H9 (cell line): Measurements from ENCODE around the gene ARSH. TPM values are rescaled to one million over a fixed set of nuclear protein-coding genes. Genes with fewer than 3 reads are reported as not detected.

Experiments used
- DNase-seq: peaks from one replicate; pipeline ENCODE4 v3.0.0-alpha.2; 2017
- H2AFZ ChIP-seq: one replicate; pipeline ENCODE4 v1.6.1; 2013; ENCODE audit warnings: mild to moderate bottlenecking, low read length, control low read depth, moderate library complexity
- H2AK5ac ChIP-seq: 2 replicates; pipeline ENCODE4 v1.6.1; 2013; ENCODE audit warnings: low read length, control low read depth, mixed read lengths; ENCODE audit not compliant: insufficient read length
- H2BK120ac ChIP-seq: one replicate; pipeline ENCODE4 v1.6.1; 2013; ENCODE audit warnings: low read depth, mild to moderate bottlenecking, low read length, control low read depth, inconsistent platforms; ENCODE audit not compliant: poor library complexity, severe bottlenecking
- H2BK12ac ChIP-seq: 2 replicates; pipeline ENCODE4 v1.6.1; 2013; ENCODE audit warnings: low read length, control low read depth, mixed read lengths, low read depth; ENCODE audit not compliant: insufficient read length
- H2BK15ac ChIP-seq: 2 replicates; pipeline ENCODE4 v1.6.1; 2013; ENCODE audit warnings: low read depth, low read length, control low read depth
- H2BK20ac ChIP-seq: one replicate; pipeline ENCODE4 v1.6.1; 2013; ENCODE audit warnings: low read depth, mild to moderate bottlenecking, low read length, control low read depth, inconsistent platforms; ENCODE audit not compliant: poor library complexity, severe bottlenecking
- H2BK5ac ChIP-seq: 2 replicates; pipeline ENCODE4 v1.6.1; 2013; ENCODE audit warnings: low read length, control low read depth, mixed read lengths; ENCODE audit not compliant: insufficient read length
- H3K14ac ChIP-seq: 2 replicates; pipeline ENCODE4 v1.6.1; 2013; ENCODE audit warnings: low read length, control low read depth; ENCODE audit not compliant: insufficient read depth
- H3K18ac ChIP-seq: 2 replicates; pipeline ENCODE4 v1.6.1; 2013; ENCODE audit warnings: low read depth, mild to moderate bottlenecking, mixed read lengths, low read length, control low read depth; ENCODE audit not compliant: insufficient read length
- H3K23ac ChIP-seq: 2 replicates; pipeline ENCODE4 v1.6.1; 2013; ENCODE audit warnings: low read length, control low read depth, mixed read lengths, low read depth; ENCODE audit not compliant: insufficient read length
- H3K23me2 ChIP-seq: 2 replicates; pipeline ENCODE4 v1.6.1; 2013; ENCODE audit warnings: low read depth, mild to moderate bottlenecking, mixed read lengths, low read length, control low read depth; ENCODE audit not compliant: insufficient read length, poor library complexity, severe bottlenecking
- H3K27ac ChIP-seq: 2 replicates; pipeline ENCODE4 v1.5.1; 2013; ENCODE audit warnings: low read length, control low read depth, mixed read lengths, low read depth; ENCODE audit not compliant: insufficient read length
- H3K27me3 ChIP-seq: 2 replicates; pipeline ENCODE4 v1.6.1; 2013; ENCODE audit warnings: low read length, control low read depth, inconsistent platforms; ENCODE audit not compliant: insufficient read depth
- H3K4ac ChIP-seq: 2 replicates; pipeline ENCODE4 v1.6.1; 2013; ENCODE audit warnings: low read depth, mild to moderate bottlenecking, control low read depth, inconsistent platforms, low read length, moderate library complexity
- H3K4me1 ChIP-seq: 2 replicates; pipeline ENCODE4 v1.6.1; 2013; ENCODE audit warnings: low read length, control low read depth, inconsistent platforms; ENCODE audit not compliant: insufficient read depth
- H3K4me2 ChIP-seq: 2 replicates; pipeline ENCODE4 v1.6.1; 2013; ENCODE audit warnings: low read length, control low read depth, mixed read lengths; ENCODE audit not compliant: insufficient read length, insufficient read depth
- H3K56ac ChIP-seq: 2 replicates; pipeline ENCODE4 v1.6.1; 2013; ENCODE audit warnings: low read depth, mild to moderate bottlenecking, mixed read lengths, low read length, control low read depth; ENCODE audit not compliant: insufficient read length
- H3K79me1 ChIP-seq: 2 replicates; pipeline ENCODE4 v1.6.1; 2013; ENCODE audit warnings: low read depth, mild to moderate bottlenecking, moderate library complexity, low read length, control low read depth, inconsistent platforms; ENCODE audit not compliant: insufficient read depth, poor library complexity, severe bottlenecking
- H3K79me2 ChIP-seq: 2 replicates; pipeline ENCODE4 v1.6.1; 2013; ENCODE audit warnings: low read length, control low read depth, inconsistent platforms; ENCODE audit not compliant: insufficient read depth
- H3K9ac ChIP-seq: 2 replicates; pipeline ENCODE4 v1.6.1; 2013; ENCODE audit warnings: low read length, control low read depth, mixed read lengths; ENCODE audit not compliant: insufficient read length; ENCODE audit errors: extremely low read depth
- H3K9me3 ChIP-seq: one replicate; pipeline ENCODE4 v1.6.1; 2013; ENCODE audit warnings: low read depth, low read length, inconsistent platforms; ENCODE audit not compliant: control insufficient read depth
- H3T11ph ChIP-seq: one replicate; pipeline ENCODE4 v1.6.1; 2013; ENCODE audit warnings: mild to moderate bottlenecking, low read length, control low read depth, inconsistent platforms
- H4K20me1 ChIP-seq: one replicate; pipeline ENCODE4 v1.6.1; 2013; ENCODE audit not compliant: control insufficient read depth, insufficient read length, insufficient read depth
- H4K5ac ChIP-seq: 2 replicates; pipeline ENCODE4 v1.6.1; 2013; ENCODE audit warnings: low read depth, mild to moderate bottlenecking, mixed read lengths, low read length, control low read depth; ENCODE audit not compliant: insufficient read length
- H4K8ac ChIP-seq: replicated peaks from 2 replicates; pipeline ENCODE4 v1.6.1; 2013; ENCODE audit warnings: low read length, control low read depth, mixed read lengths, low read depth; ENCODE audit not compliant: insufficient read length
- H4K91ac ChIP-seq: 2 replicates; pipeline ENCODE4 v1.6.1; 2013; ENCODE audit warnings: low read depth, mild to moderate bottlenecking, moderate library complexity, mixed read lengths, low read length, control low read depth; ENCODE audit not compliant: insufficient read length
- H3K27ac Mint-ChIP-seq, 3 experiments: 2 replicates in 2 of 3; 3 replicates in 1 of 3; pipeline ENCODE4 v1.8.0; 2020 to 2021; ENCODE audit warnings: mixed read lengths in 3 of 3, mild to moderate bottlenecking in 1 of 3, moderate library complexity in 1 of 3
- H3K27me3 Mint-ChIP-seq: 2 replicates; pipeline ENCODE4 v1.8.0; 2021; ENCODE audit warnings: low read depth, mild to moderate bottlenecking, moderate library complexity, mixed read lengths
- H3K36me3 Mint-ChIP-seq, 3 experiments: 2 replicates in 2 of 3; 3 replicates in 1 of 3; pipeline ENCODE4 v1.8.0; 2020 to 2021; ENCODE audit warnings: low read depth in 3 of 3, mixed read lengths in 3 of 3; ENCODE audit not compliant: insufficient read depth in 1 of 3
- H3K4me1 Mint-ChIP-seq, 2 experiments: 2 replicates each; pipeline ENCODE4 v1.8.0; 2020; ENCODE audit warnings: mixed read lengths in 2 of 2
- H3K4me3 Mint-ChIP-seq, 2 experiments: 2 replicates in 1 of 2; 3 replicates in 1 of 2; pipeline ENCODE4 v1.8.0; 2020 to 2021; ENCODE audit warnings: mild to moderate bottlenecking in 2 of 2, mixed read lengths in 2 of 2, moderate library complexity in 1 of 2
- H3K9me3 Mint-ChIP-seq, 2 experiments: 2 replicates in 1 of 2; 3 replicates in 1 of 2; pipeline ENCODE4 v1.8.0; 2020; ENCODE audit warnings: mild to moderate bottlenecking in 2 of 2, mixed read lengths in 2 of 2, moderate library complexity in 1 of 2
- WGBS: extraction: QIAGEN DNeasy Blood & Tissue Kit; methylation state at CpG from one replicate; pipeline ENCODE4 v1.1.7; 2013; ENCODE audit warnings: missing lambda C conversion rate, low lambda C conversion rate, mixed read lengths; ENCODE audit not compliant: insufficient read length; ENCODE audit errors: extremely low coverage; 5-methylcytosine and 5-hydroxymethylcytosine counted together
- total RNA-seq: library from RNA; stranded (reverse); gene quantifications from 2 replicates; pipeline ENCODE4 v1.2.1, GENCODE V29; 2021
- TF ChIP-seq, protein P1 (sequence below): fragments of 200-600 bp; sonication (generic); conservative IDR thresholded peaks from 3 replicates; pipeline ENCODE4 v1.8.0; 2021; ENCODE audit warnings: antibody characterized with exemption, mild to moderate bottlenecking

Gene ARSH
- total RNA-seq, 1 experiment from 2014 or later: not detected

DNA sequence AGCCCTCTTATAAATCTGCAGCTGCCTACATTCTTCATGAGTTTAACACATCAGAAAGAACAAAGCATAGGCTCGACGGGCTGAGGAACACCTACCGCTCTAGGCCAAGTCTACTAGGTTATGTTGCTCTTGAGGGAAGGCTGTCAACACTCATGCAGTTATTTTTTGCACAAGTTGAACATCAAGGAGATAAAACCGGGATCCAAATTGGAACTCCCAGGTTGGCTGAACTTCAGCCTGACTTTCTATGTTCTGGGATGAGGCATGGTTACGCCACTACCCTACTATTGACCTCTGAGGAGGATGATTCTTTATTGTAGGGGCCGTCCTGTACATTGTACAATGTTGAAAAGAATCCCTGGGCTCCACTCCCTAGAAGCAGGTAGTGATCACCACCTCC is 37.3 kb upstream of the ARSH start:
- Histone ChIP-seq H3K56ac (no peak overlapping the region), H3K9me3 (no peaks in the 10 kb centered on the region), H2AFZ (no peak overlapping the region), H2BK120ac (no peak overlapping the region), H3K79me1 (no peaks in the 10 kb centered on the region), H3K79me2 (no peaks in the 10 kb centered on the region), H4K20me1 (no peaks in the 10 kb centered on the region), H4K91ac (no peak overlapping the region), H3T11ph (no peak overlapping the region), H4K8ac (no peak overlapping the region), H2BK12ac (no peak overlapping the region), H3K23ac (no peak overlapping the region), H2BK20ac (no peak overlapping the region), H2AK5ac (no peak overlapping the region), H3K4me2 (no peak overlapping the region), H2BK5ac (no peak overlapping the region), H2BK15ac (no peak overlapping the region), H3K18ac (no peak overlapping the region), H3K23me2 (no peaks in the 10 kb centered on the region), H3K27me3 (no peaks in the 10 kb centered on the region), H3K4ac (no peak overlapping the region), H3K4me1 (peaks cover 1% of the 10 kb centered on the region), H4K5ac (no peak overlapping the region), H3K27ac (no peak overlapping the region), H3K14ac (no peak overlapping the region), H3K9ac (no peak overlapping the region)
- peaks cover 10 to 13% (median 11%) of the 10 kb centered on the region in 3 experiments; a peak in 6 of 7 replicates for H3K36me3 Mint-ChIP-seq
- peaks cover 39 to 40% of the 10 kb centered on the region in 2 experiments for H3K4me1 Mint-ChIP-seq
- H3K27me3 Mint-ChIP-seq: peaks cover 4% of the 10 kb centered on the region
- WGBS: no CpG with 5 or more reads among the region's 6 CpGs
- no peak overlapping the region for H3K4me3 Mint-ChIP-seq
- TF ChIP-seq, protein P1, sequence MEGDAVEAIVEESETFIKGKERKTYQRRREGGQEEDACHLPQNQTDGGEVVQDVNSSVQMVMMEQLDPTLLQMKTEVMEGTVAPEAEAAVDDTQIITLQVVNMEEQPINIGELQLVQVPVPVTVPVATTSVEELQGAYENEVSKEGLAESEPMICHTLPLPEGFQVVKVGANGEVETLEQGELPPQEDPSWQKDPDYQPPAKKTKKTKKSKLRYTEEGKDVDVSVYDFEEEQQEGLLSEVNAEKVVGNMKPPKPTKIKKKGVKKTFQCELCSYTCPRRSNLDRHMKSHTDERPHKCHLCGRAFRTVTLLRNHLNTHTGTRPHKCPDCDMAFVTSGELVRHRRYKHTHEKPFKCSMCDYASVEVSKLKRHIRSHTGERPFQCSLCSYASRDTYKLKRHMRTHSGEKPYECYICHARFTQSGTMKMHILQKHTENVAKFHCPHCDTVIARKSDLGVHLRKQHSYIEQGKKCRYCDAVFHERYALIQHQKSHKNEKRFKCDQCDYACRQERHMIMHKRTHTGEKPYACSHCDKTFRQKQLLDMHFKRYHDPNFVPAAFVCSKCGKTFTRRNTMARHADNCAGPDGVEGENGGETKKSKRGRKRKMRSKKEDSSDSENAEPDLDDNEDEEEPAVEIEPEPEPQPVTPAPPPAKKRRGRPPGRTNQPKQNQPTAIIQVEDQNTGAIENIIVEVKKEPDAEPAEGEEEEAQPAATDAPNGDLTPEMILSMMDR: no peak
- DNase-seq: no peak
- H3K9me3 Mint-ChIP-seq: peaks cover 14 to 22% of the 10 kb centered on the region in 2 experiments
- no peak overlapping the region for H3K27ac Mint-ChIP-seq
